OCI-LY1 (cell line): ENCODE measurements around the gene RAPGEF2.

Experiments
- H2AFZ ChIP-seq: fragments of 200-600 bp; sonication (generic), shearing (Covaris generic); 2 replicates; pipeline ENCODE4 v1.6.0; 2014; ENCODE audit warnings: antibody characterized with exemption, mild to moderate bottlenecking, low read length
- H3F3A ChIP-seq: fragments of 200-600 bp; sonication (generic), shearing (Covaris generic); 2 replicates; pipeline ENCODE4 v1.6.0; 2014; ENCODE audit warnings: mild to moderate bottlenecking, antibody characterized with exemption, low read length, moderate library complexity; ENCODE audit not compliant: insufficient read depth
- H3K27ac ChIP-seq: fragments of 200-600 bp; sonication (generic); 2 replicates; pipeline ENCODE4 v1.5.1; 2014; ENCODE audit warnings: low read length, mixed run types, mild to moderate bottlenecking, low read depth; ENCODE audit not compliant: poor library complexity, severe bottlenecking
- H3K27me3 ChIP-seq: fragments of 200-600 bp; sonication (generic); 2 replicates; pipeline ENCODE4 v1.6.0; 2014; ENCODE audit warnings: antibody characterized with exemption, mild to moderate bottlenecking, low read length, moderate library complexity; ENCODE audit not compliant: insufficient read depth
- H3K36me3 ChIP-seq: fragments of 200-600 bp; sonication (generic); 2 replicates; pipeline ENCODE4 v1.6.1; 2014; ENCODE audit warnings: mild to moderate bottlenecking, antibody characterized with exemption, low read length, moderate library complexity, mixed read lengths; ENCODE audit not compliant: insufficient read depth
- H3K4me1 ChIP-seq: fragments of 200-600 bp; sonication (generic); 2 replicates; pipeline ENCODE4 v1.5.1; 2014; ENCODE audit warnings: mild to moderate bottlenecking, low read length, moderate library complexity; ENCODE audit not compliant: insufficient read depth, severe bottlenecking
- H3K4me2 ChIP-seq: fragments of 200-600 bp; sonication (generic), shearing (Covaris generic); 2 replicates; pipeline ENCODE4 v1.6.1; 2014; ENCODE audit warnings: low read length
- H3K4me3 ChIP-seq: fragments of 200-600 bp; sonication (generic); 2 replicates; pipeline ENCODE4 v1.5.1; 2014; ENCODE audit warnings: low read length, low read depth, mild to moderate bottlenecking, mixed read lengths; ENCODE audit not compliant: poor library complexity, severe bottlenecking
- H3K79me2 ChIP-seq: fragments of 200-600 bp; shearing (Covaris generic); 2 replicates; pipeline ENCODE4 v1.6.1; 2016; ENCODE audit warnings: mixed run types, low read length, mixed read lengths; ENCODE audit not compliant: insufficient read depth
- H3K9ac ChIP-seq: fragments of 200-600 bp; sonication (generic), shearing (Covaris generic); 2 replicates; pipeline ENCODE4 v1.6.1; 2014; ENCODE audit warnings: mild to moderate bottlenecking, low read length, mixed read lengths
- H3K9me2 ChIP-seq: fragments of 200-600 bp; sonication (generic), shearing (Covaris generic); 2 replicates; pipeline ENCODE4 v1.6.1; 2014; ENCODE audit warnings: low read depth, mild to moderate bottlenecking, low read length, mixed read lengths
- H3K9me3 ChIP-seq: fragments of 200-600 bp; shearing (Covaris generic); 2 replicates; pipeline ENCODE4 v1.6.1; 2014; ENCODE audit warnings: low read length, mixed read lengths
- H4K20me1 ChIP-seq: fragments of 200-600 bp; sonication (generic), shearing (Covaris generic); 2 replicates; pipeline ENCODE4 v1.6.0; 2016; ENCODE audit warnings: mild to moderate bottlenecking, low read length; ENCODE audit not compliant: insufficient read depth
- EZH2 ChIP-seq: fragments of 200-600 bp; sonication (generic), shearing (Covaris generic); IDR thresholded peaks from 2 replicates; pipeline ENCODE4 v1.8.0; 2017; ENCODE audit warnings: borderline replicate concordance, mixed run types, mild to moderate bottlenecking, antibody characterized with exemption, low read length, moderate library complexity, mixed read lengths
- TF ChIP-seq, protein P1 (sequence below): fragments of 200-600 bp; sonication (generic), shearing (Covaris generic); IDR thresholded peaks from 2 replicates; pipeline ENCODE4 v1.5.1; 2017; ENCODE audit warnings: mild to moderate bottlenecking, antibody characterized with exemption, low read length, moderate library complexity, mixed read lengths

RAPGEF2 gene

DNA sequence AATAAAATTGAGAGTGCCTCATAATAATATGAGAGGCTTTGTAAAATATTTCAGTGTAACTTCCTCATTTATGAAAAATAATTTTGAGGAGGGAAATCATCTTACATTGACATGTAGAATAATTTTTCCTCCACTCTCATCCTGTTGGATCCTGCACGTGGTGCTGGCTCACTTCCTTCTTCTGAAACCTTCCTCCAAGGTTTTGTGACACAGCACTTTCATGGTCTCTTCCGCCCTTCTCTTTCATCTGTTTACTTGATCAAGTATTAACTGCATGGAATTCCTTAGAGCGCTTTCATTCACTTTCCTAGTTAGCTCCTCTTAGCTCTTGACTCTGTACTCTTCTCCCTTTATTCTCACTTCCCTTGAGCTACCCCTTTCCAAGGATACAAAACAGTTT lies 246.5 kb downstream of the RAPGEF2 start:
- H3K36me3 ChIP-seq, result no peaks in the 10 kb centered on the region
- H3K27me3 ChIP-seq, result no peaks in the 10 kb centered on the region
- H3K9ac ChIP-seq, result no peak overlapping the region
- no peaks in the 10 kb centered on the region for H4K20me1 ChIP-seq
- H3K79me2 ChIP-seq, result no peaks in the 10 kb centered on the region
- no peaks in the 10 kb centered on the region for H3K9me2 ChIP-seq
- no peaks in the 10 kb centered on the region for H3K4me1 ChIP-seq
- no peak overlapping the region for H3K27ac ChIP-seq
- H3K9me3 ChIP-seq, result no peaks in the 10 kb centered on the region
- no peaks in the 10 kb centered on the region for H3F3A ChIP-seq
- no peak overlapping the region for H3K4me2 ChIP-seq
- TF ChIP-seq EZH2, result no peak
- TF ChIP-seq, protein P1, sequence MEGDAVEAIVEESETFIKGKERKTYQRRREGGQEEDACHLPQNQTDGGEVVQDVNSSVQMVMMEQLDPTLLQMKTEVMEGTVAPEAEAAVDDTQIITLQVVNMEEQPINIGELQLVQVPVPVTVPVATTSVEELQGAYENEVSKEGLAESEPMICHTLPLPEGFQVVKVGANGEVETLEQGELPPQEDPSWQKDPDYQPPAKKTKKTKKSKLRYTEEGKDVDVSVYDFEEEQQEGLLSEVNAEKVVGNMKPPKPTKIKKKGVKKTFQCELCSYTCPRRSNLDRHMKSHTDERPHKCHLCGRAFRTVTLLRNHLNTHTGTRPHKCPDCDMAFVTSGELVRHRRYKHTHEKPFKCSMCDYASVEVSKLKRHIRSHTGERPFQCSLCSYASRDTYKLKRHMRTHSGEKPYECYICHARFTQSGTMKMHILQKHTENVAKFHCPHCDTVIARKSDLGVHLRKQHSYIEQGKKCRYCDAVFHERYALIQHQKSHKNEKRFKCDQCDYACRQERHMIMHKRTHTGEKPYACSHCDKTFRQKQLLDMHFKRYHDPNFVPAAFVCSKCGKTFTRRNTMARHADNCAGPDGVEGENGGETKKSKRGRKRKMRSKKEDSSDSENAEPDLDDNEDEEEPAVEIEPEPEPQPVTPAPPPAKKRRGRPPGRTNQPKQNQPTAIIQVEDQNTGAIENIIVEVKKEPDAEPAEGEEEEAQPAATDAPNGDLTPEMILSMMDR, result no peak
- H2AFZ ChIP-seq, result no peak overlapping the region
- no peak overlapping the region for H3K4me3 ChIP-seq

DNA sequence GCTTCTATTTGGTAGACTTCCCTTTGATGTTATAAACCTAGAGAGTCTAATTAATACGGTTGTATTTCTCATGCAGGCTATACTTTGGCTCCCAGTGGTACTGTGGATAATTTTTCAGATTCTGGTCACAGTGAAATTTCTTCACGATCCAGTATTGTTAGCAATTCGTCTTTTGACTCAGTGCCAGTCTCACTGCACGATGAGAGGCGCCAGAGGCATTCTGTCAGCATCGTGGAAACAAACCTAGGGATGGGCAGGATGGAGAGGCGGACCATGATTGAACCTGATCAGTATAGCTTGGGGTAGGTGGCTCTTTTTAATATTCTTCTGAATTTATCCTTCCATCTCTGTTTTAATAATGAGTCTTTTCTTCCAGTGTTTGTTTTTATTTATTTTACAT lies 249.7 kb downstream of the RAPGEF2 start:
- Histone ChIP-seq H3K4me2 (no peak overlapping the region), H3K36me3 (no peaks in the 10 kb centered on the region), H3K9ac (no peak overlapping the region)

DNA sequence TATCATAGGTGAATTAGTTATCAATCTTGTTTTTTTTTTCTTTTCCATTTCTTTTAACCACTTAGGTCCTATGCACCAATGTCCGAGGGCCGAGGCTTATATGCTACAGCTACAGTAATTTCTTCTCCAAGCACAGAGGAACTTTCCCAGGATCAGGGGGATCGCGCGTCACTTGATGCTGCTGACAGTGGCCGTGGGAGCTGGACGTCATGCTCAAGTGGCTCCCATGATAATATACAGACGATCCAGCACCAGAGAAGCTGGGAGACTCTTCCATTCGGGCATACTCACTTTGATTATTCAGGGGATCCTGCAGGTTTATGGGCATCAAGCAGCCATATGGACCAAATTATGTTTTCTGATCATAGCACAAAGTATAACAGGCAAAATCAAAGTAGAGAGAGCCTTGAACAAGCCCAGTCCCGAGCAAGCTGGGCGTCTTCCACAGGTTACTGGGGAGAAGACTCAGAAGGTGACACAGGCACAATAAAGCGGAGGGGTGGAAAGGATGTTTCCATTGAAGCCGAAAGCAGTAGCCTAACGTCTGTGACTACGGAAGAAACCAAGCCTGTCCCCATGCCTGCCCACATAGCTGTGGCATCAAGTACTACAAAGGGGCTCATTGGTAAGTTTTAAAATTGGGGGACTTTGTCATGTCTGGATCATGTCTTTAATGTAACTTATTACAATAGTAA lies 250.7 kb downstream of the RAPGEF2 start:
- Histone ChIP-seq H3F3A (no peaks in the 10 kb centered on the region), H3K4me1 (no peaks in the 10 kb centered on the region), H3K36me3 (no peaks in the 10 kb centered on the region), H4K20me1 (no peaks in the 10 kb centered on the region), H3K27ac (no peak overlapping the region), H3K4me2 (no peak overlapping the region), H2AFZ (no peak overlapping the region), H3K79me2 (no peaks in the 10 kb centered on the region), H3K27me3 (no peaks in the 10 kb centered on the region), H3K9ac (no peak overlapping the region), H3K4me3 (no peak overlapping the region), H3K9me2 (no peaks in the 10 kb centered on the region), H3K9me3 (no peaks in the 10 kb centered on the region)
- TF ChIP-seq EZH2, result no peak
- TF ChIP-seq, protein P1, result no peak

More for the DNA sequence above, 249.7 kb downstream of the RAPGEF2 start:
- H3K27ac ChIP-seq, result no peak overlapping the region
- no peak overlapping the region for H3K4me3 ChIP-seq
- no peaks in the 10 kb centered on the region for H3F3A ChIP-seq
- no peaks in the 10 kb centered on the region for H3K9me2 ChIP-seq
- H2AFZ ChIP-seq, result no peak overlapping the region
- H3K4me1 ChIP-seq, result no peaks in the 10 kb centered on the region
- H3K9me3 ChIP-seq, result no peaks in the 10 kb centered on the region
- H3K79me2 ChIP-seq, result no peaks in the 10 kb centered on the region
- H3K27me3 ChIP-seq, result no peaks in the 10 kb centered on the region
- TF ChIP-seq, protein P1, result no peak
- no peak for TF ChIP-seq EZH2
- no peaks in the 10 kb centered on the region for H4K20me1 ChIP-seq
